Amygdala (tissue), 56 donors: Measurements from ENCODE around the gene DPP3.

Source experiments
- DNase-seq, 56 donors: peaks; one replicate each; lab custom pipeline; 2025; lab: John Stamatoyannopoulos, UW

The DPP3 gene

GRCh38 chr11:66477263-66478201 is 2.7 kb upstream of the DPP3 start:
- no peak for DNase-seq

- DNase-seq = peak in 1 of 56 donors; percentile 20
These were observed 1.4 kb upstream of the DPP3 start for GRCh38 chr11:66478729-66479393.

GRCh38 chr11:66479394-66480116 is 679 bp upstream of the DPP3 start:
- DNase-seq = peak in 7 of 56 donors; percentile 25 to 77 (median 54)

GRCh38 chr11:66484806-66485380 is 4.7 kb downstream of the DPP3 start:
- DNase-seq = no peak

- no peak for DNase-seq
These were observed 8.7 kb downstream of the DPP3 start for GRCh38 chr11:66488957-66489356.

- DNase-seq = no peak
These were observed 9.4 kb downstream of the DPP3 start for GRCh38 chr11:66489636-66490035.

- no peak for DNase-seq
These were observed 11.2 kb downstream of the DPP3 start for GRCh38 chr11:66491315-66491935.

GRCh38 chr11:66492161-66492865 is 12.1 kb downstream of the DPP3 start:
- no peak for DNase-seq

GRCh38 chr11:66493130-66493529 is 12.9 kb downstream of the DPP3 start:
- no peak for DNase-seq

- DNase-seq = no peak
These were observed 14.2 kb downstream of the DPP3 start for GRCh38 chr11:66494458-66494857.

GRCh38 chr11:66494935-66495334 is 14.7 kb downstream of the DPP3 start:
- DNase-seq = no peak

GRCh38 chr11:66495401-66495854 is 15.2 kb downstream of the DPP3 start:
- no peak for DNase-seq

GRCh38 chr11:66497206-66497605 is 17.0 kb downstream of the DPP3 start:
- no peak for DNase-seq

GRCh38 chr11:66498506-66498905 is 18.3 kb downstream of the DPP3 start:
- no peak for DNase-seq

GRCh38 chr11:66505276-66505816 is 25.1 kb downstream of the DPP3 start:
- no peak for DNase-seq

GRCh38 chr11:66509131-66509561 is 28.9 kb downstream of the DPP3 start:
- no peak for DNase-seq

GRCh38 chr11:66510271-66510989 is 30.2 kb downstream of the DPP3 start, which contains the start of gene BBS1:
Gene BBS1 (plus strand): TSS chr11:66510635. CDS start chr11:66510660, 25 bp downstream.
- DNase-seq = peak in 54 of 56 donors; percentile 25 to 87 (median 70)

GRCh38 chr11:66510990-66511339 is 30.7 kb downstream of the DPP3 start:
- no peak for DNase-seq
